Tibial artery (tissue), 4 donors: ENCODE results near the gene SRSF4.

Experiments used
- DNase-seq, 2 donors: peaks; one replicate each; pipeline ENCODE4 v3.0.0-alpha.2; 2019
- H3K27ac ChIP-seq, 2 donors: fragments of 200-600 bp; sonication (generic) in 1 of 2; 1 replicate in 1 of 2; 2 replicates in 1 of 2; pipeline ENCODE4 v1.5.1; 2018 to 2019; ENCODE audit warnings: mild to moderate bottlenecking in 1 of 2
- H3K27me3 ChIP-seq, 2 donors: fragments of 200-600 bp; sonication (generic) in 1 of 2; one replicate each; pipeline versions ENCODE4 v1.5.1 to v1.6.0; 2016 to 2019
- H3K36me3 ChIP-seq, 3 donors: fragments of 200-600 bp; sonication (generic) in 2 of 3; one replicate each; pipeline ENCODE4 v1.5.1; 2016 to 2019; ENCODE audit warnings: mild to moderate bottlenecking in 2 of 3
- H3K4me1 ChIP-seq, 4 donors: fragments of 200-600 bp; sonication (generic) in 2 of 4; 1 replicate in 3 of 4; 2 replicates in 1 of 4; pipeline ENCODE4 v1.5.1; 2016 to 2019
- H3K4me3 ChIP-seq, 2 donors: fragments of 200-600 bp; sonication (generic) in 1 of 2; 1 replicate in 1 of 2; 2 replicates in 1 of 2; pipeline ENCODE4 v1.5.1; 2018 to 2019; ENCODE audit warnings: mild to moderate bottlenecking in 2 of 2
- H3K9me3 ChIP-seq, 3 donors: fragments of 200-600 bp; sonication (generic) in 1 of 3; one replicate each; pipeline ENCODE4 v1.5.1; 2016 to 2019
- CTCF ChIP-seq, 2 experiments: fragments of 200-600 bp in 1 of 2; fragments of 450-650 bp in 1 of 2; IDR thresholded peaks; one replicate each; pipeline ENCODE4 v1.5.1; 2017 to 2019; ENCODE audit warnings: antibody characterized with exemption in 2 of 2, mild to moderate bottlenecking in 1 of 2, moderate library complexity in 1 of 2
- intact Hi-C: fragments of 100-400 bp; cut with DNase I; formaldehyde crosslinking; loops from one replicate; pipeline ENCODE4 v1.15.0; 2023; ENCODE audit warnings: low total_unique reads

The SRSF4 gene

GRCh38 chr1:29128739-29129138 is 53.0 kb downstream of the SRSF4 start:
- intact Hi-C loops = no loop called here
- Histone ChIP-seq H3K27ac (no peak overlapping the region), H3K4me3 (no peak overlapping the region), H3K36me3 (no peaks in the 10 kb centered on the region), H3K9me3 (no peaks in the 10 kb centered on the region), H3K27me3 (no peaks in the 10 kb centered on the region), H3K4me1 (peaks cover 0 to 10% (median 6%) of the 10 kb centered on the region in 4 donors)
- DNase-seq = no peak
- no peak for TF ChIP-seq CTCF (IDR thresholded peaks at IDR 0.05)

- no peaks in the 10 kb centered on the region for H3K27me3 ChIP-seq
These were observed 55.5 kb downstream of the SRSF4 start for GRCh38 chr1:29126198-29126597.

GRCh38 chr1:29125788-29126187 is 55.9 kb downstream of the SRSF4 start:
- H3K9me3 ChIP-seq = no peaks in the 10 kb centered on the region
- TF ChIP-seq CTCF (IDR thresholded peaks at IDR 0.05) = no peak
- H3K36me3 ChIP-seq = no peaks in the 10 kb centered on the region
- H3K4me3 ChIP-seq = no peak overlapping the region
- DNase-seq = no peak
- H3K27me3 ChIP-seq = no peaks in the 10 kb centered on the region
- intact Hi-C loops = no loop called here
- H3K27ac ChIP-seq = peak overlapping the region; percentile 96 to 100
- peaks cover 0 to 35% (median 18%) of the 10 kb centered on the region in 4 donors for H3K4me1 ChIP-seq

More at GRCh38 chr1:29126198-29126597, 55.5 kb downstream of the SRSF4 start:
- Histone ChIP-seq H3K36me3 (no peaks in the 10 kb centered on the region), H3K4me3 (no peak overlapping the region), H3K27ac (no peak overlapping the region), H3K9me3 (no peaks in the 10 kb centered on the region), H3K4me1 (peaks cover 0 to 31% (median 15%) of the 10 kb centered on the region in 4 donors)
- no peak for TF ChIP-seq CTCF (IDR thresholded peaks at IDR 0.05)
- no peak for DNase-seq
- intact Hi-C loops = no loop called here

GRCh38 chr1:29125237-29125641 is 56.5 kb downstream of the SRSF4 start:
- no peaks in the 10 kb centered on the region for H3K9me3 ChIP-seq
- H3K27ac ChIP-seq = peak overlapping the region; percentile 96 to 100
- H3K36me3 ChIP-seq = no peaks in the 10 kb centered on the region
- no peak for TF ChIP-seq CTCF (IDR thresholded peaks at IDR 0.05)
- DNase-seq = no peak
- H3K4me1 ChIP-seq = peaks cover 0 to 41% (median 21%) of the 10 kb centered on the region in 4 donors
- H3K4me3 ChIP-seq = peak overlapping the region; percentile 78 to 85
- intact Hi-C loops = no loop called here
- H3K27me3 ChIP-seq = no peaks in the 10 kb centered on the region

GRCh38 chr1:29124366-29125236 is 57.1 kb downstream of the SRSF4 start:
- no peaks in the 10 kb centered on the region for H3K36me3 ChIP-seq
- H3K27ac ChIP-seq = peak overlapping the region; percentile 96 to 100
- intact Hi-C loops = loop anchor here (5.0 kb wide), 2 partner anchors 58 to 237 kb away; partner anchors contain the start of gene SRSF4
- H3K4me3 ChIP-seq = peak overlapping the region; percentile 78 to 85
- H3K9me3 ChIP-seq = no peaks in the 10 kb centered on the region
- H3K4me1 ChIP-seq = peaks cover 0 to 43% (median 27%) of the 10 kb centered on the region in 4 donors
- no peaks in the 10 kb centered on the region for H3K27me3 ChIP-seq
- DNase-seq = peak; percentile 74 to 91
- peak; percentile 92 to 99 for TF ChIP-seq CTCF (IDR thresholded peaks at IDR 0.05)
